Measurements from ENCODE around the gene NAV3. TPM values are rescaled to one million over a fixed set of nuclear protein-coding genes. Genes with fewer than 3 reads are reported as not detected.

NAV3 gene
- total RNA-seq, 1 donor from 2014 or later = 11.4 TPM

GRCh38 chr12:78189656-78190055 is 359.0 kb downstream of the NAV3 start:
- no peak overlapping the region for H2AFZ ChIP-seq (replicated peaks)
- H3K27me3 ChIP-seq = no peaks in the 10 kb centered on the region
- no peak overlapping the region for H3K4me3 ChIP-seq
- no peak overlapping the region for H3K4me3 Mint-ChIP-seq
- H3K9me3 ChIP-seq (ENCODE audit: low read depth) = no peaks in the 10 kb centered on the region
- no peak overlapping the region for H3K4me2 ChIP-seq
- no peaks in the 10 kb centered on the region for H3K27me3 Mint-ChIP-seq (ENCODE audit: insufficient read depth, low read depth)
- no peak overlapping the region for H3K9ac ChIP-seq
- no peaks in the 10 kb centered on the region for H3K4me1 Mint-ChIP-seq
- no peak overlapping the region for H3K27ac ChIP-seq
- TF ChIP-seq, protein P1, sequence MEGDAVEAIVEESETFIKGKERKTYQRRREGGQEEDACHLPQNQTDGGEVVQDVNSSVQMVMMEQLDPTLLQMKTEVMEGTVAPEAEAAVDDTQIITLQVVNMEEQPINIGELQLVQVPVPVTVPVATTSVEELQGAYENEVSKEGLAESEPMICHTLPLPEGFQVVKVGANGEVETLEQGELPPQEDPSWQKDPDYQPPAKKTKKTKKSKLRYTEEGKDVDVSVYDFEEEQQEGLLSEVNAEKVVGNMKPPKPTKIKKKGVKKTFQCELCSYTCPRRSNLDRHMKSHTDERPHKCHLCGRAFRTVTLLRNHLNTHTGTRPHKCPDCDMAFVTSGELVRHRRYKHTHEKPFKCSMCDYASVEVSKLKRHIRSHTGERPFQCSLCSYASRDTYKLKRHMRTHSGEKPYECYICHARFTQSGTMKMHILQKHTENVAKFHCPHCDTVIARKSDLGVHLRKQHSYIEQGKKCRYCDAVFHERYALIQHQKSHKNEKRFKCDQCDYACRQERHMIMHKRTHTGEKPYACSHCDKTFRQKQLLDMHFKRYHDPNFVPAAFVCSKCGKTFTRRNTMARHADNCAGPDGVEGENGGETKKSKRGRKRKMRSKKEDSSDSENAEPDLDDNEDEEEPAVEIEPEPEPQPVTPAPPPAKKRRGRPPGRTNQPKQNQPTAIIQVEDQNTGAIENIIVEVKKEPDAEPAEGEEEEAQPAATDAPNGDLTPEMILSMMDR (IDR thresholded peaks at IDR 0.05) = no peak
- no peak for TF ChIP-seq EZH2 (IDR thresholded peaks at IDR 0.05)
- TF ChIP-seq EZH2phosphoT487 (IDR thresholded peaks at IDR 0.05) = no peak
- H3K36me3 Mint-ChIP-seq = peaks cover 5% of the 10 kb centered on the region
- no peak overlapping the region for H3K27ac Mint-ChIP-seq
- DNase-seq (ENCODE audit: low spot score) = no peak
- no peaks in the 10 kb centered on the region for H3F3A ChIP-seq (ENCODE audit: low read depth)
- no peaks in the 10 kb centered on the region for H3K36me3 ChIP-seq
- no peaks in the 10 kb centered on the region for H3K4me1 ChIP-seq
- no peaks in the 10 kb centered on the region for H3K79me2 ChIP-seq (ENCODE audit: low read depth)
- no peaks in the 10 kb centered on the region for H4K20me1 ChIP-seq (ENCODE audit: low read depth)
- H3K9me3 Mint-ChIP-seq = no peaks in the 10 kb centered on the region

DNA sequence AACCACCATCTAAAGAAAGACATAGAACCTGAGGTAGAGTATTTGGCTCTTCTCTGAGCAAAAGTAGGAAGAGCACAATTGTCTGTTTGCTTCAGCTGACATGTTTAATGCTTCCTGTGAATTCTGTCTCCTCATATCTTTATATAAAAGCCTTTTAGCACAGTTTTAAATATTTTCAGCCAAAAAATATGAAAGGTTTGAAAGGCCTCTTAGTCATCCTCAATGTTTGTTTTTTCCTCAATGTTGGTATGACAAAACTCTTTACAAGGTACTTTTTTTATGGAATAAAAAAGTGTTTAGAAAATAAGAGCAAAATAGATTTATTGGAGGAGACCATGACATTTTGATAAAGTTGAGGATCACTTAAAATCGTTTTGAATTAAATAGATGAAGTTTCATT is 360.9 kb downstream of the NAV3 start:
- no peak for DNase-seq (ENCODE audit: low spot score)
- Histone ChIP-seq H3K27me3 (no peaks in the 10 kb centered on the region), H3K79me2 (ENCODE audit: low read depth) (no peaks in the 10 kb centered on the region), H3K4me2 (no peak overlapping the region), H3K9me3 (ENCODE audit: low read depth) (no peaks in the 10 kb centered on the region), H2AFZ (replicated peaks) (no peak overlapping the region), H3F3A (ENCODE audit: low read depth) (no peaks in the 10 kb centered on the region), H3K9ac (no peak overlapping the region), H3K4me1 (no peaks in the 10 kb centered on the region), H4K20me1 (ENCODE audit: low read depth) (no peaks in the 10 kb centered on the region), H3K36me3 (no peaks in the 10 kb centered on the region), H3K4me3 (no peak overlapping the region), H3K27ac (no peak overlapping the region)
- no peaks in the 10 kb centered on the region for H3K27me3 Mint-ChIP-seq (ENCODE audit: insufficient read depth, low read depth)
- H3K27ac Mint-ChIP-seq = no peak overlapping the region
- no peaks in the 10 kb centered on the region for H3K36me3 Mint-ChIP-seq
- H3K9me3 Mint-ChIP-seq = no peaks in the 10 kb centered on the region
- no peak overlapping the region for H3K4me3 Mint-ChIP-seq
- no peaks in the 10 kb centered on the region for H3K4me1 Mint-ChIP-seq
- no peak for TF ChIP-seq EZH2phosphoT487 (IDR thresholded peaks at IDR 0.05)
- TF ChIP-seq, protein P1 (IDR thresholded peaks at IDR 0.05) = no peak
- TF ChIP-seq EZH2 (IDR thresholded peaks at IDR 0.05) = no peak

- Mint-ChIP-seq H3K27me3 (ENCODE audit: insufficient read depth, low read depth) (no peaks in the 10 kb centered on the region), H3K4me3 (no peak overlapping the region), H3K27ac (no peak overlapping the region), H3K36me3 (no peaks in the 10 kb centered on the region), H3K9me3 (no peaks in the 10 kb centered on the region), H3K4me1 (no peaks in the 10 kb centered on the region)
- H3K79me2 ChIP-seq (ENCODE audit: low read depth) = no peaks in the 10 kb centered on the region
- H3K9ac ChIP-seq = no peak overlapping the region
- H3K4me2 ChIP-seq = no peak overlapping the region
- no peaks in the 10 kb centered on the region for H3K27me3 ChIP-seq
- DNase-seq (ENCODE audit: low spot score) = no peak
- H3K4me1 ChIP-seq = no peaks in the 10 kb centered on the region
- H3K36me3 ChIP-seq = no peaks in the 10 kb centered on the region
- H3K27ac ChIP-seq = no peak overlapping the region
- peak overlapping the region; percentile 43 for H2AFZ ChIP-seq (replicated peaks)
- H3K4me3 ChIP-seq = no peak overlapping the region
- no peaks in the 10 kb centered on the region for H3F3A ChIP-seq (ENCODE audit: low read depth)
- no peak for TF ChIP-seq EZH2 (IDR thresholded peaks at IDR 0.05)
- no peaks in the 10 kb centered on the region for H4K20me1 ChIP-seq (ENCODE audit: low read depth)
- H3K9me3 ChIP-seq (ENCODE audit: low read depth) = no peaks in the 10 kb centered on the region
These were observed 362.3 kb downstream of the NAV3 start for GRCh38 chr12:78192979-78193378.

GRCh38 chr12:78194448-78194847 is 363.8 kb downstream of the NAV3 start:
- H3K9me3 ChIP-seq (ENCODE audit: low read depth) = no peaks in the 10 kb centered on the region
- no peaks in the 10 kb centered on the region for H3K36me3 ChIP-seq
- H3K4me2 ChIP-seq = no peak overlapping the region
- Mint-ChIP-seq H3K4me3 (no peak overlapping the region), H3K4me1 (no peaks in the 10 kb centered on the region), H3K27ac (no peak overlapping the region), H3K27me3 (ENCODE audit: insufficient read depth, low read depth) (no peaks in the 10 kb centered on the region), H3K36me3 (no peaks in the 10 kb centered on the region), H3K9me3 (no peaks in the 10 kb centered on the region)
- no peaks in the 10 kb centered on the region for H4K20me1 ChIP-seq (ENCODE audit: low read depth)
- H3K27me3 ChIP-seq = no peaks in the 10 kb centered on the region
- no peak overlapping the region for H3K9ac ChIP-seq
- DNase-seq (ENCODE audit: low spot score) = no peak
- no peaks in the 10 kb centered on the region for H3F3A ChIP-seq (ENCODE audit: low read depth)
- H2AFZ ChIP-seq (replicated peaks) = no peak overlapping the region
- H3K79me2 ChIP-seq (ENCODE audit: low read depth) = no peaks in the 10 kb centered on the region
- no peak overlapping the region for H3K27ac ChIP-seq
- no peak overlapping the region for H3K4me3 ChIP-seq
- no peaks in the 10 kb centered on the region for H3K4me1 ChIP-seq
- TF ChIP-seq EZH2 (IDR thresholded peaks at IDR 0.05) (no peak), EZH2phosphoT487 (IDR thresholded peaks at IDR 0.05) (no peak)
- TF ChIP-seq, protein P1 (IDR thresholded peaks at IDR 0.05) = no peak

Measured in neural progenitor cell (in vitro differentiated cells).